GM21723 (cell line): ENCODE data around the gene CBR1.
A peak's percentile ranks its signal among the peaks of the same experiment; 100 is the strongest.
"Not testable (repeated sequence)": the region's sequence is repeated elsewhere in the genome, so short reads cannot be mapped to it uniquely, and the experiment has no call there.

Source experiments
- ATAC-seq: cut with Tn5 transposase; IDR thresholded peaks from one replicate; pipeline ENCODE4 v1.9.1; 2021; ENCODE audit warnings: mild to moderate bottlenecking, moderate library complexity; ENCODE audit not compliant: unreplicated experiment

CBR1 gene

GRCh38 chr21:36079010-36079649 is 9.3 kb downstream of the CBR1 start:
- ATAC-seq, result peak; percentile 72

DNA sequence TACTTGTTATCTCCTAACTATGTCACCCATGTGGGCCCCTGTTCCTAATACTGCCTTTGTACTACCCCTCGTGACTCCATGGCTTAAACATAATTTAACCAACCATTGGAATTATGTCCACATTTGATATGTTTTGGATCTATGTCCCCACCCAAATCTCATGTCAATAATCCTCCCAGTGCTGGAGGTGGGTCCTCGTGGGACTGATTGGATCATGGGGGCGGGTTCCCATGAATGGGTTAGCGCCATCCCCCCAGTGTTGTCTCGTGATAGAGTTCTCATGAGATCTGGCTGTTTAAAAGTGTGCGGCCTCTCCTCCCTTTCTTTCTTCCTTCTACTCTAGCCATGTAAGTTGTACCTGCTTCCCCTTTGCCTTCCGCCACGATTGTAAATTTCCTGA is 9.8 kb downstream of the CBR1 start:
- ATAC-seq, result no peak

DNA sequence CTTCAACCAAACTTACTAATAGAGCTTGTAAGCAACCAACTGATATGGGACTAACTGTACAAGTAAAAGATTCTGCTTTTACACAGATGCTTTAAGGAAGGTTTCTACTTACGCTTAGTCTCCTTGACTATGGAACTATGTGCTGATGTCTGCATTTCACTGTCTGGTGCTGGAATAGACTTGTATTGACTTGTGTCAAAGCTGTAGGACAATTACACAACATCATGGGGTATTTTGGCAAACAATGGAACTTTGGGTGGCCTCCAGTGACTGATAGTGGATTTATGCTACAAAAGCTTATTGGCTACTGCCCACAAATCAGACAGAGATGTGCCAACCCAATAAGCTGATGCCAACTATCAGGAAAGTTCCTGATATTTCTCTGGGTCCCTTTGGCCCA is 10.6 kb downstream of the CBR1 start:
- ATAC-seq, result no peak

DNA sequence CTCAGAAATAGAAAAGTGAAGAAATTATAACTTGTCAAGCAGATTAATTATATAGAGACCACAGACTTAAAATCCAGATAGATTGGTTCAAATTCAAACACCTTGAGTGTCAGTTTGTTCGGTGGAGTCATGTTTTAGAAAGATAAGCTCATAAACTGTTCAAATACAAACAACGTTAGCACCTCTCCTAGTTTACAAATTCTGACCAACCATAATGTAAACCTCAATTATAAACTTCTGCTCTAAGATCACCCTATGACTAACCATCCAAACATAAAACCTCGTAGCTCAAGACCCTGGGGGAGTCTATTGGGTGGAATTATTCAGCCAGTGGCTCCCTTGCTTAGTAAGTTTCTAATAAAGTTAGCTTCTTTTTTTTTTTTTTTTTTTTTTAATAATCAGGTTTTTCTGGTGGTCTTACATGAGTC is 12.4 kb downstream of the CBR1 start:
- ATAC-seq, result no peak

GRCh38 chr21:36087362-36088138 is 17.7 kb downstream of the CBR1 start:
- no peak for ATAC-seq

DNA sequence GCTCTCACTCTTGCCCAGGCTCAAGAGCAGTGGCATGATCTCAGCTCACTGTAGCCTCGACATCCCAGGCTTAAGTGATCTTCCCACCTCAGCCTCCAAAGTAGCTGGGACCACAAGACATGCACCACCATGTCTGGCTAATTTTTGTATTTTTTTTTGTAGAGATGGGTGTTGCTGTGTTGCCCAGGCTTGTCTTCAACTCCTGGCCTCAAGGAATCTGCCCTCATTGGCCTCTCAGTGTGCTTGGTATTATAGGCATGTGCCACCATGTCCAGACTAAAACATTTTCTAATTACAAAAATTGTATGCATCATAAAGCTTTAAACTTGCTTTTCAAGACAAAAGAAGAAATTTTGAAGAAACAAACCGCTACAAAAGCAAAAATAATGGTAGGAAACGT is 20.1 kb downstream of the CBR1 start:
- ATAC-seq, result no peak

DNA sequence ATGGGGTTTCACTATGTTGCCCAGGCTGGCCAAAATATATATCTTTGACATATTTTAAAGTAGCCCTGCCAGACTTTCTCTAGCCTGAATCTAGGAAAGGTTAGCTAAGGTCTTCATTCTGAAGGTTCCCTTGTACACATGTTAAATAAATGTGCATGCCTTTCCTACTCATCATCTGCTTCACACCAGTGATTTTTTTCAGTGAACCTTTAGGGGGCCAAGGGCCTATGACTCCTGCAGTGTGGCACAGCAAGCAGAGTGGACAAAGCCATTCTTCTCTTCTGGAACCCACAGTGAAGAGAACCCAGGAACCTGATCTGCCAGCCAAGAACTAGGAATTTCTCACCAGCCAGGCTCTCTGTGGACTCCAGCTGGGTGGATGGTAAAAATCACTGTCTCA is 22.9 kb downstream of the CBR1 start:
- no peak for ATAC-seq

- ATAC-seq, result no peak
These were observed 23.7 kb downstream of the CBR1 start for GRCh38 chr21:36093512-36093911.

GRCh38 chr21:36096398-36097290 is 26.8 kb downstream of the CBR1 start:
- no peak for ATAC-seq

GRCh38 chr21:36097427-36098181 is 27.8 kb downstream of the CBR1 start:
- peak; percentile 55 for ATAC-seq

GRCh38 chr21:36098182-36098532 is 28.3 kb downstream of the CBR1 start:
- ATAC-seq, result no peak

DNA sequence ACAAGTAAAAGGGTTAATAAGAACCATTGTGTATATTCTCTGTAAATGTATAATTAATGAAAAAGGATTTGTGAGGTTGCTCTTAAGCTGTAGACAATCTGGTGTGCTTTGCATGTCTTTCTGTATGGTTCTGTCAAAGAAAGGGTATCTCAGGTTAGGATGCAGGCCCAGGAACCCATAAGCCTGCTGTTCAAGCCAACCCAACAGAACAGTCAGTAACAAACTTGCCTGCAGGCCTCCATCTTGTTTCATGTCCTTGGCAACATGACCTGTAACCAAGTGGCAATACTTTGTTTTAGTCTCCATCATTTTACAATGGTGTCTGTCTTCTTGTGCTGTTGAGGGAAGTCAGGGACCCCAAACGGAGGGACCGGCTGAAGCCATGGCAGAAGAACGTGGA is 29.2 kb downstream of the CBR1 start:
- no peak for ATAC-seq

- not testable (repeated sequence) for ATAC-seq
These were observed 29.9 kb downstream of the CBR1 start for GRCh38 chr21:36099695-36100211.

- no peak for ATAC-seq
These were observed 31.3 kb downstream of the CBR1 start for GRCh38 chr21:36100971-36101641.

DNA sequence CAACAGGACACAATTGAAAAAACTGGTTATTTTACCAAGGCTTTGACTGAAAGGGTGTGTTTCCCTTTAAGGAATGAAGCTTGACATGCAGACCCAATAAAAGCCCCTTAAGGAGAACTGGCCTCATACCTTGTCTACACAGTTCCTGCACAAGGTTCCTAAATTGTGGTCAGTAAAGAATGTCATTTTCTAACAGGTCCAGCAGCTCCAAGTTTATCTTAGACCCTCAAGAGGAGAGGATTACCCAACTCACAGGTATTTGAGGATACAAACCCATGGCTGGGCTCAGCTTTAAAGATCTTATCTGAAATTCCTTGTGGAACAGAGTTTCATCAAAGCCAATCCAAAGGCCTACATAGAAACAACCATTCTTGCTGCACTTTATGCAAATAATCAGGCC is 33.6 kb downstream of the CBR1 start:
- ATAC-seq, result no peak

DNA sequence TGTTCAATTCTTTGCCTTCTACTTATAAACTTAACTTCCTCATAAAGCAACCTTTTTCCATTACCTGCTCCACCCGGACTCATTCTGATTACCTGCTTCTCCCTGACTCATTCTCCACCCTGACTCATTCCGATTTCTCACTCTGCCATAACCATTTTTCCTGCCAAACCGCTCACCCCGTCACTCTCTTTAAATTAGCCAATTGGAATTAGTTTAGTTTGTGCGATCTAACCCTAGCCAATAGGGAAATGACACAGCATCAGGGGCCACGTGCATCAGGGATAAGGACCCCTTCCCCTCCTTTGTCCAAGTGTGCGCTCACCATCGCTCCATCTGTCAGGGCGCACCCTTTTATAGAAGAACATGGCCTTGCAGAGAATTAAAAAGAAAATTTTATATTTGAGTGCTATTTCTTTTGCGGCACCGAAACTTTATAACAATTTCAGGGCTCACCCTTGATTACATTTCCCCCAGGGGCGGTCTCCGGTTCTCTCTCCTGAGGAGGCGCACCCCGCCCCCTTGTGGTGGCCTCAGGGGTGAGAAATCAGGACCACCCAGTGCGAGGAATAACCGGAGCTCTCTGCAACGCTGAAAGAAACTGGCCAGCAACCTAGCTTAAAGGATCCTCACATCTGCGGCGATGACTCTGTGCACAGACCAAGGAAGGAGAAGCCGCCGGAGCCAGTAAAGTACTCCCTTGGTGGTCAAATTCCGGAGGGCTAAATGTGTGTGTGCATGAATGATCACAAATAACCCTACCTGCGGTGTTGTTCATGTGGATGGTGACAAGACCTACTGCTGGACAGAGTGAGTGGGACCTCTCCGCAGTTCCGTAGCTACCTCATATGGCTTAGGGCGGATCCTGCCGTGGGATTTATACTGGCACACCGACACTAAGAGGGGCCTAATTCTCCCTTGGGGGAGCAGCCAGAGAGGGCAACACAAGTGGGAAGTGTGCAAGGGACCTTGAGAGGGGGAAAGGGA is 34.8 kb downstream of the CBR1 start:
- ATAC-seq, result no peak

DNA sequence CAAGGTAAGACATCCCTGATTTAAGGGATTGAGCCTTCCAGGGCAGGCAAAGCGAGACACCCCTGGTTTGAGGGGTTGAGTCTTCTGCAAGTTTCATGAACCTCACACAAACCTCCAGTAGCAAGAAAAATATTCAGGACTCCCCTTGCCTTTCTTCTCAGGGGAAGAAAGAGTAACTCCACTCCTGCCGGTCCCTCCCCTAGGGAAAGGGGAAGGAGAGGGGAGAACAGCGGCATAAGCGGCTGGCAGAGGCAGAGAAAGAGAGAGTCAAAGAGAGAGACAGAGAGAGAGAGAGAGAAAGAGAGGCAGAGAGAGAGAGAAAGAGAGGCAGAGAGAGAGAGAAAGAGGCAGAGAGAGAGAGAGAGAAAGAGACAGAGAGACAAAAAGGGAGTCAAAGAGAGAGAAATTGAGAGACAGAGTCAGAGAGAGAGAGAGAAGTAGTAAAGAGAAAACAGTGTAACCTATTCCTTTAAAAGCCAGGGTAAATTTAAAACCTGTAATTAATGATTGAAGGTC is 35.6 kb downstream of the CBR1 start:
- ATAC-seq, result no peak

GRCh38 chr21:36109868-36110267 is 40.0 kb downstream of the CBR1 start:
- ATAC-seq, result no peak

DNA sequence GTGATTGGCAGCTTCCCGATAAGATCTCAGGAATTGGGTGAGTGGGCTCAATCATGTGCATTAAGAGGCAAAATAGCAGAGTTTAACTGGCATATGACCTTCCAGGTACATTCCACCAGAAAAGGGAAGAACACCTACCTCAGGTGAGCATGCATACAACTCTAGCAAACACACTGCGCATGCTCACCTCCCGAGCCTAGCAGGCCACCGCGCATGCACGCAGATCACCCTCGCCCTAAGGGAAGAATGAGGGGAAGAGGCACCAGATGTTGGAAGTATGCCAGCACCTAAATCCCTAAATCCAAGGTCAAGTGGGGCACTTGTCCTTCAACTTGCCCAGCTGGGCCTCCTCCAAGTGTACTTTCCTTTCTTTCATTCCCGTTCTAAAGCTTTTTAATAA is 41.4 kb downstream of the CBR1 start:
- ATAC-seq, result no peak
